Mucosa of descending colon (tissue), 3 donors: ENCODE data around the gene BEST1. TPM values are rescaled to one million over a fixed set of nuclear protein-coding genes. Genes with fewer than 3 reads are reported as not detected.
A peak's percentile ranks its signal among the peaks of the same experiment; 100 is the strongest.

Experiments used
- ATAC-seq: fragments of 200-7000 bp; cut with Tn5 transposase; one replicate; pipeline ENCODE4 v1.9.1; 2020; ENCODE audit warnings: mild to moderate bottlenecking, moderate library complexity
- DNase-seq, 3 donors: peaks; one replicate each; pipeline ENCODE4 v3.0.0-alpha.2; 2020
- H3K36me3 ChIP-seq: fragments of 200-600 bp; one replicate; pipeline ENCODE4 v1.8.0; 2021; ENCODE audit warnings: low read depth, mild to moderate bottlenecking
- H3K4me1 ChIP-seq: fragments of 200-600 bp; one replicate; pipeline ENCODE4 v1.8.0; 2021; ENCODE audit warnings: low read depth, mild to moderate bottlenecking
- H3K4me3 ChIP-seq: fragments of 200-600 bp; one replicate; pipeline ENCODE4 v1.8.0; 2021; ENCODE audit warnings: mild to moderate bottlenecking
- H3K9me3 ChIP-seq: fragments of 200-600 bp; one replicate; pipeline ENCODE4 v1.8.0; 2021; ENCODE audit warnings: mild to moderate bottlenecking
- intact Hi-C, 2 donors: fragments of 100-400 bp; cut with DNase I in 1 of 2; cut with micrococcal nuclease in 1 of 2; formaldehyde crosslinking; loops; one replicate each; pipeline versions ENCODE4 v1.11.0 to v1.11.1; 2022; cut with DNase I, micrococcal nuclease
- total RNA-seq, 3 donors: library from RNA; stranded (reverse); fragmentation: NEBNext Ultra II Directional in 2 of 3; extraction: Animal tissue kit (Norgen Biotek cat#: 25700) in 2 of 3; gene quantifications; one replicate each; pipeline versions ENCODE4 v1.2.1 to v1.2.4, GENCODE V29; 2021 to 2023
- TF ChIP-seq, protein P1 (sequence below): fragments of 200-600 bp; IDR thresholded peaks from one replicate; pipeline ENCODE4 v1.8.0; 2022; ENCODE audit warnings: antibody characterized with exemption, mild to moderate bottlenecking
- donor health status: DM: no; HTN: no; CAD: no; lungs with moderate emphysema.
- donor health status: DM: no; HTN: no; CAD: no.
- donor health status: DM: no; HTN: yes; CAD: no.

The BEST1 gene
- total RNA-seq, 3 donors from 2014 or later, result 0.41 to 2.8 (median 1.8) TPM

DNA sequence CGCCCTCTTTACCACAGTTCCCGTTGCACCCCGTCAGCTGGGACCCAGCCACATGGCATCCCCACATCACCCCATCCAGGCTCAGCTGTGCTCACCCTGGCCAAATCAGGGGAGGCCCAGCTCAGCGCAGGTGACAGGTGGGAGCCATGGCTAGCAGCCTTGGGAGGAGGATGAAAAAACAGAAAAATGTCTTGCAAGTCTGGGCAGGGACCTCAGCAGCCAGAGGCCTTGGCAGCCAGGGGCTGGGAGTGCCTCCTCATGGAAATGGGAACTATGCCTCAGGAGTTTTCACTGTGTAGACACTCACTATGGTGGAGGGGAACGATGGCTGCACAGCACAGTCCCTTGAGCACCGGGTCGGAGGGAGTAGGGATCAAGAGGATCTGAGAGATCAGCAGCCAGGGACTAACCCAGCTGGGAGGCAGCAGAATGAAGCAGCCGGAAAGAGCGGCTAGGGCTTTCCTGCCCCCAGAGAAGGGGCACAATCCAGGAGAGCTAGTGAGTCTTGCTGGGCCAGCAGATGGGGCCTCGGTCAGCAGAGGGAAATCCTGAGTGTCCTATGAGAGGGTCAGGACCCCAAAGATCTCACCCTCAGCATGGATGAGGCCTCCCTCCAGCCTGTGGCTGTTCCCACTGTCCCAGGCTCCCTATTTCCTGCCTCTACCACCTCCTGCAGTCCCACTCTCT is 23.5 kb downstream of the BEST1 start:
- Histone ChIP-seq H3K4me1 (peaks cover 62% of the 10 kb centered on the region), H3K36me3 (no peaks in the 10 kb centered on the region), H3K4me3 (no peak overlapping the region), H3K9me3 (no peaks in the 10 kb centered on the region)
- intact Hi-C loops, result no loop called here
- TF ChIP-seq, protein P1, sequence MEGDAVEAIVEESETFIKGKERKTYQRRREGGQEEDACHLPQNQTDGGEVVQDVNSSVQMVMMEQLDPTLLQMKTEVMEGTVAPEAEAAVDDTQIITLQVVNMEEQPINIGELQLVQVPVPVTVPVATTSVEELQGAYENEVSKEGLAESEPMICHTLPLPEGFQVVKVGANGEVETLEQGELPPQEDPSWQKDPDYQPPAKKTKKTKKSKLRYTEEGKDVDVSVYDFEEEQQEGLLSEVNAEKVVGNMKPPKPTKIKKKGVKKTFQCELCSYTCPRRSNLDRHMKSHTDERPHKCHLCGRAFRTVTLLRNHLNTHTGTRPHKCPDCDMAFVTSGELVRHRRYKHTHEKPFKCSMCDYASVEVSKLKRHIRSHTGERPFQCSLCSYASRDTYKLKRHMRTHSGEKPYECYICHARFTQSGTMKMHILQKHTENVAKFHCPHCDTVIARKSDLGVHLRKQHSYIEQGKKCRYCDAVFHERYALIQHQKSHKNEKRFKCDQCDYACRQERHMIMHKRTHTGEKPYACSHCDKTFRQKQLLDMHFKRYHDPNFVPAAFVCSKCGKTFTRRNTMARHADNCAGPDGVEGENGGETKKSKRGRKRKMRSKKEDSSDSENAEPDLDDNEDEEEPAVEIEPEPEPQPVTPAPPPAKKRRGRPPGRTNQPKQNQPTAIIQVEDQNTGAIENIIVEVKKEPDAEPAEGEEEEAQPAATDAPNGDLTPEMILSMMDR, result no peak
- ATAC-seq (no peak), DNase-seq (peak in 2 of 3 donors; percentile 53 to 59)

DNA sequence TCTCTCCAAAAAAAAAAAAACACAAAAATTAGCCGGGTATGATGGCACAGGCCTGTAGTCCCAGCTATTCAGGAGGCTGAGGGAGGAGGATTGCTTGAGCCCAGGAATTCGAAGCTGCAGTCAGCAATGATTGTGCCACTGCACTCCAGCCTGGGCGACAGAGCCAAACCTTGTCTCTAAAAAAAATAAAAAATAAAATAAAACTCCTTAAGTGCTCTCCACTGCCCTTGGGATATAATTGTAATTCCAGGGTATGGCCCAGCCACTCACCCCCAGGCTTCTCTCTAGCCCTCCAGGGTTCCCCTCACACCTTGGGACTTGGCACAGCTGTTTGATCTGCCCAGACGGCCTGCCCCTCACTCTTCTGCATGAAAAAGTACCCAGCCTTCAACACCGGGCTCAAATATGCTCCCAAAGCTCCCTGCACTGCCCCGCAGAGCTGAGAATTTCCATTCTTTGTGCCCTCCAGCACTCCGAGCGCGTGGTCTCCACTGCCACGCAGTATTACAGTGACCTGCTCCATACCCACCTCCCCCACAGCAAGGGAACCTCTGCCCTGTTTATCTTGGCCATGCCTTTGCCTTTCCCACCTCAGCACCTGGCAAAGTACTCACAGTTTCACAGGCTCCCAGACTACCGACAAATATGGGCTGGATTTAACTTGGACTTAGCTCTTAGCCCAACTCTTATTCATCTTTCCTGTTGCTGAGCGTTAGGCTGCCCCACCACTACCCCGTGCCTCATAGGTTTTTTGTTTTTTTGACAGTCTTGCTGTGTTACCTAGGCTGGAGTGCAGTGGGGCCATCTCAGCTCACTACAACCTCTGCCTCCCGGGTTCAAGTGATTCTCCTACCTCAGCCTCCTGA is 24.8 kb downstream of the BEST1 start:
- DNase-seq (peak in 2 of 3 donors; percentile 56 to 68), ATAC-seq (peak; percentile 56)
- intact Hi-C loops, result no loop called here
- H3K4me1 ChIP-seq, result peaks cover 50% of the 10 kb centered on the region
- H3K4me3 ChIP-seq, result no peak overlapping the region
- TF ChIP-seq, protein P1, result no peak
- H3K36me3 ChIP-seq, result no peaks in the 10 kb centered on the region
- no peaks in the 10 kb centered on the region for H3K9me3 ChIP-seq

DNA sequence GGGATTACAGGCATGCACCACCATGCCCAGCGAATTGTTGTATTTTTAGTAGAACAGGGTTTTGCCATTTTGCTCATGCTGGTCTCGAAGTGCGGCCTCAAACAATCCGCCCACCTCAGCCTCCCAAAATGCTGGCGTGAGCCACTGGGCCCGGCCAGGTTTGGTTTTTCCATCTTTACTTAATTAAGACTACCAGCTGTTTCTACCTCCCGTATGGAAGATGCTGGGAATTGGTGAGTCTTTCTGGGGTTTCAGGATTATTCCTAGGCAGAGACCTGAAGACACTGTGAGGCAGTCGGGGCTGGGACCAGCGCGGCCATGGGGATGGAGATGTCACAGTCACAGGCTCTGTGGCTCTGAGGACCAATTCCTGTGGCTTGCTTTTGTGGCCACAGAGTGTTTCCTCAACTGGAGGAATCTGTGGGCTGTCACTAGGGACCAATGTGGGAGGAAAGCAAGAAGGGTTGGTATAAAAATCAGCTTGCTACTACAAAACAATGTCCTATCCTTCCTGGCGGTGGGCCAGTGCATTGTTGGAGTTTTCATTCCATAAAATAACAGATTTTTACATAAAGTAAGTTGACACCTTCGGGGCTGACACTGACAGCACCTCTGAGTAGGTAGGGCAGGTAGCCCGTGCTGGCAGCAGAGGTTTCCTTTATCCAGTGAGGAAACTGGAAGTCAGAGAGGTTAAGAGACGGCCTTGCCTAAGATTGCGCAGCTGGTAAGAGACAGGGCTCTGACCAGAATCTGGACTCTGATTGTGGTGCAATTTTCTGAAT is 25.7 kb downstream of the BEST1 start:
- TF ChIP-seq, protein P1, result no peak
- no peak overlapping the region for H3K4me3 ChIP-seq
- H3K36me3 ChIP-seq, result no peaks in the 10 kb centered on the region
- no peaks in the 10 kb centered on the region for H3K9me3 ChIP-seq
- no peak for ATAC-seq
- intact Hi-C loops, result no loop called here
- H3K4me1 ChIP-seq, result peaks cover 50% of the 10 kb centered on the region
- peak in 1 of 3 donors; percentile 57 for DNase-seq

DNA sequence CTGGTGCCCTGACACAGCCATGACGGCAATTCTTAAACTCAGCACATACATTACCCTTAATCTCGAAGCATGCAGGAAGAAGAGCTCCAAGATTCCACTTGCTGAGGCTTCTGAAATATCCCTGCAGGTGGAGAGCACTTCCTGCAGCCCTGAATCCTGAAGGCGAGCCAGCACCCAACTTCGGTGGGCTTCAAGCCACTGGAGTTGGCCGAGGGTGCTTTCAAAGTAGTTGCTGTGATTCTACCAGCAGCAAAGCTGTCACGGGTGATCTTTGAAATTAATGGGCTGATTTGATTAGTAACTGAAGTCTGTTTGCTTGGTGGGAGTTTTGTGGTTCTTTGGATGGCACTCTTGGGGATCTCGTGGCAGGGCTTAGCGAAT is 26.3 kb downstream of the BEST1 start:
- ATAC-seq (no peak), DNase-seq (no peak)
- H3K4me1 ChIP-seq, result peaks cover 45% of the 10 kb centered on the region
- H3K36me3 ChIP-seq, result no peaks in the 10 kb centered on the region
- no peak overlapping the region for H3K4me3 ChIP-seq
- no peaks in the 10 kb centered on the region for H3K9me3 ChIP-seq
- intact Hi-C loops, result no loop called here
- TF ChIP-seq, protein P1, result no peak

DNA sequence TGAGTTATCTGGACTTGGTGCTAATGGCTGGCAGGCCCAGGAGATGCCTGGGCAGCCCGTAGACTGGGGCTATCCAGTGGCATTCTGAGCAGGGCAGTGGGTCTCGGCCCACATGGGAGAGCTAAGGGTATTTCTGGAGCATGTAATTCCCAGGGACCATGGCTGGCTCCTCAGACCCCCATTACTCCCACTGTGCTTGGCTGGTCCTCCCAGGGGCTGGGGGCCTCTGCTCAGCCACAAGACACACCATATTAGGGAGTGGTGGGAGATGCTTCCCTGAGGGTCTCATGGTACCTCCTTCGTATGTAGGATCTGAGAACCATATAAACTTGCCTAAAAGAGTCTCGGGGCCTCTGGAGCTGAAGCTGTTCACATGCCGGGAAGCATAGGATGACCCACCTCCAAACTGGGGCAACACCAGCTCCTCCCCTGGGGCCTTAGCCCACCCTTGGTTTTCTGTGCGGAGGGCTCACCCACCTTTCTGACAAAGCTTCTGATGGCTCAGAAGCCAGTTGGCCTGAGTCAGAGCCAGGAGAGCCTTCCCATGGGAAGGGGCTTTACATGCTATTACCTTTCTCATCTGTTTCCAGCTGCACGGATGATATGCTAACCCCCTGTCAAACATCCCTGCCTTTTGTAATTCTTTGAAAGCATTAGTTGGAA is 26.8 kb downstream of the BEST1 start:
- ATAC-seq (no peak), DNase-seq (no peak)
- Histone ChIP-seq H3K36me3 (no peaks in the 10 kb centered on the region), H3K4me1 (peaks cover 44% of the 10 kb centered on the region), H3K9me3 (no peaks in the 10 kb centered on the region), H3K4me3 (no peak overlapping the region)
- intact Hi-C loops, result no loop called here
- TF ChIP-seq, protein P1, result no peak
